HepG2 (cell line): ENCODE measurements around the gene IQGAP3.
A peak's percentile ranks its signal among the peaks of the same experiment; 100 is the strongest.

ENCODE experiments used
- ASH2L ChIP-seq: fragments of 300-600, 200-600 bp; sonication (generic); IDR thresholded peaks from 2 replicates; pipeline ENCODE4 v1.7.0; 2017; ENCODE audit warnings: low read depth, mild to moderate bottlenecking, moderate library complexity, mixed read lengths, low read length; ENCODE audit not compliant: insufficient read length
- BHLHE40 ChIP-seq: IDR thresholded peaks from 2 replicates; pipeline ENCODE4 v1.6.1; 2011; ENCODE audit warnings: low read length, improper control_type of control experiment
- BRCA1 ChIP-seq: sonication (generic); formaldehyde crosslinking; IDR thresholded peaks from 2 replicates; pipeline ENCODE4 v1.4.0; 2020; ENCODE audit warnings: missing genetic modification reagents
- CENPBD1 ChIP-seq: sonication (generic); formaldehyde crosslinking; IDR thresholded peaks from 2 replicates; pipeline ENCODE4 v1.8.0; 2022; ENCODE audit warnings: missing genetic modification reagents, low read depth, mild to moderate bottlenecking, borderline replicate concordance
- CTCF ChIP-seq: sonication (generic); formaldehyde crosslinking; IDR thresholded peaks from 2 replicates; pipeline ENCODE4 v1.5.0; 2020; ENCODE audit warnings: mild to moderate bottlenecking, missing genetic modification reagents, moderate library complexity
- FOXK1 ChIP-seq: sonication (generic); formaldehyde crosslinking; IDR thresholded peaks from 2 replicates; pipeline ENCODE4 v1.4.0; 2020; ENCODE audit warnings: low read depth, missing genetic modification reagents, borderline replicate concordance
- GMEB1 ChIP-seq: sonication (generic); formaldehyde crosslinking; IDR thresholded peaks from 2 replicates; pipeline ENCODE4 v1.5.1; 2020; ENCODE audit warnings: missing genetic modification reagents, mild to moderate bottlenecking, borderline replicate concordance
- JUNB ChIP-seq: sonication (generic); formaldehyde crosslinking; IDR thresholded peaks from 2 replicates; pipeline ENCODE4 v1.8.0; 2022; ENCODE audit warnings: missing genetic modification reagents, mild to moderate bottlenecking, borderline replicate concordance
- KLF16 ChIP-seq, 2 experiments: sonication (generic) in 1 of 2; formaldehyde crosslinking in 1 of 2; IDR thresholded peaks; 2 replicates each; pipeline versions ENCODE4 v1.6.1 to v1.8.0; 2016 to 2023; ENCODE audit warnings: missing genetic modification reagents in 2 of 2, missing compliant biosample characterization in 1 of 2
- PHF21A ChIP-seq: sonication (generic); formaldehyde crosslinking; IDR thresholded peaks from 2 replicates; pipeline ENCODE4 v1.5.0; 2020; ENCODE audit warnings: mild to moderate bottlenecking, missing genetic modification reagents
- POLR2AphosphoS5 ChIP-seq: IDR thresholded peaks from 2 replicates; pipeline ENCODE4 v1.6.1; 2012; ENCODE audit warnings: low read depth, low read length
- ZNF678 ChIP-seq: sonication (generic); formaldehyde crosslinking; IDR thresholded peaks from 2 replicates; pipeline ENCODE4 v1.4.0; 2020; ENCODE audit warnings: mild to moderate bottlenecking, missing genetic modification reagents

GRCh38 chr1:156601122-156601830, 28.9 kb upstream of the IQGAP3 start, which contains the start of gene GPATCH4:
- TF ChIP-seq ASH2L (peak; percentile 87), JUNB (CRISPR knock-in tag) (no peak), FOXK1 (0 out of 2 replicates have a peak, but pooled peaks have one; percentile 49), PHF21A (peak; percentile 83), POLR2AphosphoS5 (peak; percentile 93), BHLHE40 (no peak), KLF16 (CRISPR knock-in tag; IDR thresholded peaks at IDR 0.05) (peak in 1 of 2 experiments; percentile 77; a peak in 2 of 4 replicates), BRCA1 (CRISPR knock-in tag) (no peak), CENPBD1 (no peak), CTCF (no peak), GMEB1 (peak; percentile 67), ZNF678 (no peak)
